VCaP (cell line): Measurements from ENCODE around the gene MRAS.

Source experiments
- H3K27ac ChIP-seq: fragments of 450-650 bp; 2 replicates; pipeline ENCODE4 v1.5.1; 2017
- CTCF ChIP-seq: fragments of 450-650 bp; conservative IDR thresholded peaks from 2 replicates; pipeline ENCODE4 v1.5.1; 2017; ENCODE audit warnings: mild to moderate bottlenecking, moderate library complexity

Gene MRAS

GRCh38 chr3:138329984-138330293 lies 18.4 kb upstream of the MRAS start:
- TF ChIP-seq CTCF: no peak

GRCh38 chr3:138331143-138331894 lies 17.1 kb upstream of the MRAS start:
- no peak overlapping the region for H3K27ac ChIP-seq
- peak; percentile 19; the same call in 1 of the 2 replicates for TF ChIP-seq CTCF

More at GRCh38 chr3:138329984-138330293, 18.4 kb upstream of the MRAS start:
- H3K27ac ChIP-seq: peak overlapping the region; percentile 75

GRCh38 chr3:138332472-138333073 lies 15.8 kb upstream of the MRAS start:
- TF ChIP-seq CTCF: peak; percentile 77
- H3K27ac ChIP-seq: no peak overlapping the region

- no peak overlapping the region for H3K27ac ChIP-seq
- TF ChIP-seq CTCF: no peak
Measured at GRCh38 chr3:138334608-138335007, 13.8 kb upstream of the MRAS start.

GRCh38 chr3:138336454-138336999 lies 11.9 kb upstream of the MRAS start:
- TF ChIP-seq CTCF: no peak
- no peak overlapping the region for H3K27ac ChIP-seq

GRCh38 chr3:138338244-138338643 lies 10.1 kb upstream of the MRAS start:
- H3K27ac ChIP-seq: no peak overlapping the region
- TF ChIP-seq CTCF: no peak

- TF ChIP-seq CTCF: no peak
- H3K27ac ChIP-seq: no peak overlapping the region
Measured at GRCh38 chr3:138338811-138339210, 9.6 kb upstream of the MRAS start.
